Liver (tissue), 9 donors: ENCODE results near the gene CAMP. TPM values are rescaled to one million over a fixed set of nuclear protein-coding genes. Genes with fewer than 3 reads are reported as not detected.

ENCODE experiments used
- DNase-seq: peaks from one replicate; pipeline ENCODE4 v3.0.0-alpha.2; 2017; ENCODE audit warnings: low spot score
- H3K27ac ChIP-seq, 2 donors: one replicate each; pipeline ENCODE4 v1.7.0; 2013; ENCODE audit warnings: inconsistent platforms in 2 of 2, low read length in 2 of 2, control low read depth in 1 of 2, low read depth in 1 of 2, mild to moderate bottlenecking in 1 of 2
- H3K27me3 ChIP-seq, 4 donors: one replicate each; pipeline versions ENCODE4 v1.6.1 to v1.7.0; 2013; ENCODE audit warnings: low read length in 3 of 4, inconsistent platforms in 1 of 4, mild to moderate bottlenecking in 1 of 4, moderate library complexity in 1 of 4; ENCODE audit not compliant: control insufficient read depth in 4 of 4, insufficient read depth in 4 of 4
- H3K36me3 ChIP-seq, 4 donors: one replicate each; pipeline versions ENCODE4 v1.6.1 to v1.7.0; 2013; ENCODE audit warnings: low read length in 3 of 4, mild to moderate bottlenecking in 3 of 4, low read depth in 1 of 4, moderate library complexity in 1 of 4; ENCODE audit not compliant: control insufficient read depth in 4 of 4, insufficient read depth in 3 of 4
- H3K4me1 ChIP-seq, 4 donors: one replicate each; pipeline versions ENCODE4 v1.6.1 to v1.7.0; 2013; ENCODE audit warnings: low read length in 3 of 4, mild to moderate bottlenecking in 3 of 4, moderate library complexity in 1 of 4; ENCODE audit not compliant: control insufficient read depth in 4 of 4, insufficient read depth in 4 of 4
- H3K4me3 ChIP-seq, 3 donors: one replicate each; pipeline versions ENCODE4 v1.6.1 to v1.7.0; 2013; ENCODE audit warnings: low read length in 3 of 3, control low read depth in 1 of 3, low read depth in 1 of 3, mild to moderate bottlenecking in 1 of 3
- H3K9ac ChIP-seq, 2 donors: one replicate each; pipeline ENCODE4 v1.7.0; 2013; ENCODE audit warnings: low read length in 2 of 2, mild to moderate bottlenecking in 2 of 2, moderate library complexity in 2 of 2, control low read depth in 1 of 2, low read depth in 1 of 2
- H3K9me3 ChIP-seq, 4 donors: one replicate each; pipeline versions ENCODE4 v1.6.1 to v1.7.0; 2013; ENCODE audit warnings: low read length in 3 of 4; ENCODE audit not compliant: control insufficient read depth in 4 of 4
- CTCF ChIP-seq: fragments of 150-350 bp; IDR thresholded peaks from 2 replicates; pipeline ENCODE4 v1.5.1; 2017; ENCODE audit warnings: improper control_type of control experiment, low read depth, low read length; ENCODE audit not compliant: missing input control
- EGR1 ChIP-seq, 2 donors: IDR thresholded peaks; 2 replicates each; pipeline ENCODE4 v1.6.1; 2016 to 2018; ENCODE audit warnings: antibody characterized with exemption in 2 of 2, low read depth in 2 of 2
- FOXA1 ChIP-seq: IDR thresholded peaks from 2 replicates; pipeline ENCODE4 v1.6.1; 2016; ENCODE audit warnings: antibody characterized with exemption
- FOXA2 ChIP-seq: IDR thresholded peaks from 2 replicates; pipeline ENCODE4 v1.6.1; 2016; ENCODE audit warnings: antibody characterized with exemption
- GABPA ChIP-seq, 2 donors: IDR thresholded peaks in 1 of 2; conservative IDR thresholded peaks in 1 of 2; 2 replicates each; pipeline ENCODE4 v1.6.1; 2016; ENCODE audit warnings: antibody characterized with exemption in 2 of 2, mild to moderate bottlenecking in 1 of 2, moderate library complexity in 1 of 2
- HNF4A ChIP-seq, 2 donors: conservative IDR thresholded peaks; 2 replicates each; pipeline ENCODE4 v1.6.1; 2016; ENCODE audit warnings: antibody characterized with exemption in 2 of 2, mild to moderate bottlenecking in 2 of 2
- JUND ChIP-seq, 2 donors: IDR thresholded peaks; 2 replicates each; pipeline ENCODE4 v1.6.1; 2016; ENCODE audit warnings: antibody characterized with exemption in 2 of 2
- MAX ChIP-seq: IDR thresholded peaks from 2 replicates; pipeline ENCODE4 v1.6.1; 2016; ENCODE audit warnings: antibody characterized with exemption
- NR2F2 ChIP-seq: IDR thresholded peaks from 2 replicates; pipeline ENCODE4 v1.6.1; 2016; ENCODE audit warnings: antibody characterized with exemption
- RAD21 ChIP-seq, 2 donors: IDR thresholded peaks; 2 replicates each; pipeline ENCODE4 v1.6.1; 2016; ENCODE audit warnings: antibody characterized with exemption in 2 of 2, mild to moderate bottlenecking in 2 of 2
- REST ChIP-seq: IDR thresholded peaks from 2 replicates; pipeline ENCODE4 v1.6.1; 2016; ENCODE audit warnings: antibody characterized with exemption, mild to moderate bottlenecking
- RXRA ChIP-seq, 2 donors: IDR thresholded peaks; 2 replicates each; pipeline ENCODE4 v1.6.1; 2017 to 2018; ENCODE audit warnings: antibody characterized with exemption in 2 of 2, mild to moderate bottlenecking in 1 of 2
- TAF1 ChIP-seq: conservative IDR thresholded peaks from 2 replicates; pipeline ENCODE4 v1.6.1; 2016; ENCODE audit warnings: antibody characterized with exemption, mild to moderate bottlenecking
- YY1 ChIP-seq: IDR thresholded peaks from 2 replicates; pipeline ENCODE4 v1.6.1; 2016; ENCODE audit warnings: antibody characterized with exemption, mild to moderate bottlenecking
- ZBTB33 ChIP-seq: IDR thresholded peaks from 2 replicates; pipeline ENCODE4 v1.6.1; 2016; ENCODE audit warnings: antibody characterized with exemption
- WGBS: extraction: QIAGEN DNeasy Blood & Tissue Kit; methylation state at CpG from one replicate; pipeline ENCODE4 v1.1.7; 2013; 5-methylcytosine and 5-hydroxymethylcytosine counted together
- polyA plus RNA-seq, 2 donors: library from polyadenylated mRNA; stranded (reverse) in 1 of 2; unstranded in 1 of 2; fragments of 200-250 nt in 1 of 2; fragments of >200 nt in 1 of 2; fragmentation: Nextera tagmentation in 1 of 2; extraction: Ambion mirVana in 1 of 2; gene quantifications; one replicate each; pipeline versions ENCODE4 v1.2.1 to v1.2.3, GENCODE V29; 2013 to 2015
- total RNA-seq, 2 donors: library from RNA; depleted of rRNA; stranded (reverse); fragments of >200 nt; gene quantifications; one replicate each; pipeline ENCODE4 v1.2.3, GENCODE V29; 2014
- TF ChIP-seq, protein P1 (sequence below): IDR thresholded peaks from 2 replicates; pipeline ENCODE4 v1.6.1; 2016; ENCODE audit warnings: antibody characterized with exemption
- donor health status: healthy.
- donor health status: healthy.
- donor health status: healthy.
- donor health status: healthy.
- donor health status: healthy.

The CAMP gene
- total and polyA plus RNA-seq, 4 donors, result 0.25 to 3.2 (median 0.62) TPM; not detected in 1

DNA sequence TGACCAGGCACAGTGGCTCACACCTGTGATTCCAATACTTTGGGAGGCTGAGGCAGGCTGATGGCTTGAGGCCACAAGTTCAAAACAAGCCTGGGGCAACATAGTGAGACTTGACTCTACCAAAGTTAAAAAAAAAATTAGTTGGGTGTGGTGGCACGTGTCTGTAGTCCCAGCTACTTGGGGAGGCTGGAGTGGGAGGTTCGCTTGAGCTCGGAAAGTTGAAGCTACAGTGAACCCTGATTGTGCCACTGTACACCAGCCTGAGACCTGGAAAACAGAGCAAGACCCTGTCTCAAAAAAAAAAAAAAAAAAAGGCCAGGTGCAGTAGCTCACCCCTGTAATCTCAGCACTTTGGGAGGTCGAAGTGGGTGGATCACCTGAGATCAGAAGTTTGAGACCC lies 38.2 kb upstream of the CAMP start:
- TF ChIP-seq HNF4A (conservative IDR thresholded peaks at IDR 0.05) (no peak), CTCF (no peak), FOXA2 (no peak), ZBTB33 (no peak), TAF1 (no peak), RAD21 (IDR thresholded peaks at IDR 0.05) (no peak), NR2F2 (no peak), FOXA1 (no peak), RXRA (IDR thresholded peaks at IDR 0.05) (no peak), REST (no peak), JUND (IDR thresholded peaks at IDR 0.05) (no peak), GABPA (IDR thresholded peaks at IDR 0.05 in 1 of 2, conservative IDR thresholded peaks at IDR 0.05 in 1 of 2) (no peak), EGR1 (IDR thresholded peaks at IDR 0.05; ENCODE audit: low read depth in 2 of 2) (no peak), YY1 (no peak)
- TF ChIP-seq, protein P1, sequence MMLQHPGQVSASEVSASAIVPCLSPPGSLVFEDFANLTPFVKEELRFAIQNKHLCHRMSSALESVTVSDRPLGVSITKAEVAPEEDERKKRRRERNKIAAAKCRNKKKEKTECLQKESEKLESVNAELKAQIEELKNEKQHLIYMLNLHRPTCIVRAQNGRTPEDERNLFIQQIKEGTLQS, result no peak
- 96% methylated on average over 4 of the region's 4 CpGs for WGBS
- Histone ChIP-seq H3K27me3 (no peaks in the 10 kb centered on the region), H3K9ac (no peak overlapping the region), H3K36me3 (peaks cover 0 to 7% (median 2%) of the 10 kb centered on the region in 4 donors), H3K4me1 (peaks cover 0 to 14% (median 8%) of the 10 kb centered on the region in 4 donors), H3K27ac (no peak overlapping the region), H3K9me3 (no peaks in the 10 kb centered on the region), H3K4me3 (no peak overlapping the region)
- no peak for DNase-seq

DNA sequence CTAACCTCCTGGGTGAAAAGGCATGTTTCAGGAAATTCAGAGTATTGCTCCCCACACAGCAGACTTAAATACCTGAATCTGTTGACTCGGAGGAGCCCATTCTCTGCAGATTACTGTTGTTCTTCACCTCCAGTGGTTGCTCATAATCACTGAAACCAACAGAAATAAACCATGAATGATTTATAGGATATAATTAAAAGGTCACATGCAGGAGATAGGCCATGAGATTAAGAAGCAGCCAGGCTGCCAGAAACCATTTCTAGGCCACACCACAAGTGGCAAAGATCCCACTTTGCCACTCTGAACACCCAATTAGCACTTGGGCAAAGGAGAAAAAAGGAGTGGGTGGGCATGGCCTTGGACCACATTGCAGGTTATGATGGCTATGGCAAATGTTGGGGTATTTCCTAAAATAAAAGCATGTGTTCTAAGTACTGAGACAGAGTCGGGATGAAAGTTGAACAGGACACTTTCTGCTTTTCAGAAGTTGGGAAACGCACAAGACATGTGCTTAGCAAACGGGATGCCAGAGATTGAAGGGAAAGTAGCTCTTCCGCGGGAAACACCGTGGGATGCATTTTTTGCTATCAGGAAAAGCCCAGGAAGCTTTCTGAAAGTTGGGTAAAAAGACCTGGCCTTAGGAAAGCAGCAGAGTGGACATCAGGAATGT lies 36.5 kb upstream of the CAMP start:
- Histone ChIP-seq H3K4me3 (peak overlapping the region in 2 of 3 donors; percentile 57 to 74), H3K27me3 (no peaks in the 10 kb centered on the region), H3K4me1 (peaks cover 0 to 14% (median 8%) of the 10 kb centered on the region in 4 donors), H3K27ac (no peak overlapping the region), H3K9me3 (no peaks in the 10 kb centered on the region), H3K9ac (no peak overlapping the region), H3K36me3 (peaks cover 0 to 7% (median 2%) of the 10 kb centered on the region in 4 donors)
- no peak for TF ChIP-seq FOXA1
- TF ChIP-seq MAX, result no peak
- DNase-seq, result no peak
- 53% methylated on average over 7 of the region's 7 CpGs for WGBS
